Smooth muscle cell (in vitro differentiated cells): ENCODE data around the gene GTF2F1. TPM values are rescaled to one million over a fixed set of nuclear protein-coding genes. Genes with fewer than 3 reads are reported as not detected.

Source experiments
- DNase-seq: peaks from one replicate; lab custom pipeline; 2025; ENCODE audit not compliant: unreplicated experiment; lab: John Stamatoyannopoulos, UW
- H2AFZ ChIP-seq: fragments of 200-600 bp; sonication (generic); 2 replicates; pipeline ENCODE4 v1.6.0; 2016; ENCODE audit warnings: antibody characterized with exemption, low read depth, mild to moderate bottlenecking
- H3F3A ChIP-seq: fragments of 200-600 bp; sonication (generic); 2 replicates; pipeline ENCODE4 v1.6.0; 2017; ENCODE audit warnings: antibody characterized with exemption, low read depth
- H3K27ac ChIP-seq: fragments of 200-600 bp; sonication (generic); 2 replicates; pipeline ENCODE4 v1.5.1; 2016; ENCODE audit warnings: low read depth, mild to moderate bottlenecking
- H3K27me3 ChIP-seq: fragments of 200-600 bp; sonication (generic); 2 replicates; pipeline ENCODE4 v1.6.1; 2016; ENCODE audit warnings: low read depth, mild to moderate bottlenecking
- H3K36me3 ChIP-seq: fragments of 200-600 bp; sonication (generic); 2 replicates; pipeline ENCODE4 v1.5.1; 2016; ENCODE audit warnings: low read depth
- H3K4me1 ChIP-seq: fragments of 200-600 bp; sonication (generic); 2 replicates; pipeline ENCODE4 v1.5.1; 2016; ENCODE audit warnings: low read depth
- H3K4me2 ChIP-seq: fragments of 200-600 bp; sonication (generic); 2 replicates; pipeline ENCODE4 v1.6.0; 2016; ENCODE audit warnings: mild to moderate bottlenecking
- H3K4me3 ChIP-seq: fragments of 200-600 bp; sonication (generic); 2 replicates; pipeline ENCODE4 v1.5.1; 2016; ENCODE audit warnings: mild to moderate bottlenecking
- H3K79me2 ChIP-seq: fragments of 200-600 bp; sonication (generic); 2 replicates; pipeline ENCODE4 v1.6.0; 2016; ENCODE audit warnings: low read depth, mild to moderate bottlenecking
- H3K9ac ChIP-seq: fragments of 200-600 bp; sonication (generic); 2 replicates; pipeline ENCODE4 v1.6.0; 2016; ENCODE audit warnings: low read depth
- H3K9me3 ChIP-seq: fragments of 200-600 bp; sonication (generic); replicated peaks from 2 replicates; pipeline ENCODE4 v1.5.1; 2016; ENCODE audit warnings: low read depth
- H4K20me1 ChIP-seq: fragments of 200-600 bp; sonication (generic); 2 replicates; pipeline ENCODE4 v1.6.0; 2016; ENCODE audit warnings: low read depth
- WGBS: methylation state at CpG from one replicate; pipeline ENCODE4 v1.1.7; 2016; ENCODE audit warnings: low lambda C conversion rate; 5-methylcytosine and 5-hydroxymethylcytosine counted together
- polyA plus RNA-seq: library from polyadenylated mRNA; unstranded; fragments of >200 nt; fragmentation: Nextera tagmentation; extraction: Ambion mirVana; gene quantifications from 2 replicates; pipeline ENCODE4 v1.2.1, GENCODE V29; 2016
- total RNA-seq: library from RNA; depleted of rRNA; stranded (reverse); fragments of >200 nt; gene quantifications from 2 replicates; pipeline ENCODE4 v1.2.3, GENCODE V29; 2014
- TF ChIP-seq, protein P1 (sequence below): fragments of 200-600 bp; sonication (generic); IDR thresholded peaks from 2 replicates; pipeline ENCODE4 v1.5.1; 2017; ENCODE audit warnings: borderline replicate concordance, mild to moderate bottlenecking, antibody characterized with exemption; ENCODE audit not compliant: insufficient read depth, poor library complexity, severe bottlenecking

Gene GTF2F1
- total and polyA plus RNA-seq, 2 experiments from 2014 or later = 34.7 to 65.8 TPM

DNA sequence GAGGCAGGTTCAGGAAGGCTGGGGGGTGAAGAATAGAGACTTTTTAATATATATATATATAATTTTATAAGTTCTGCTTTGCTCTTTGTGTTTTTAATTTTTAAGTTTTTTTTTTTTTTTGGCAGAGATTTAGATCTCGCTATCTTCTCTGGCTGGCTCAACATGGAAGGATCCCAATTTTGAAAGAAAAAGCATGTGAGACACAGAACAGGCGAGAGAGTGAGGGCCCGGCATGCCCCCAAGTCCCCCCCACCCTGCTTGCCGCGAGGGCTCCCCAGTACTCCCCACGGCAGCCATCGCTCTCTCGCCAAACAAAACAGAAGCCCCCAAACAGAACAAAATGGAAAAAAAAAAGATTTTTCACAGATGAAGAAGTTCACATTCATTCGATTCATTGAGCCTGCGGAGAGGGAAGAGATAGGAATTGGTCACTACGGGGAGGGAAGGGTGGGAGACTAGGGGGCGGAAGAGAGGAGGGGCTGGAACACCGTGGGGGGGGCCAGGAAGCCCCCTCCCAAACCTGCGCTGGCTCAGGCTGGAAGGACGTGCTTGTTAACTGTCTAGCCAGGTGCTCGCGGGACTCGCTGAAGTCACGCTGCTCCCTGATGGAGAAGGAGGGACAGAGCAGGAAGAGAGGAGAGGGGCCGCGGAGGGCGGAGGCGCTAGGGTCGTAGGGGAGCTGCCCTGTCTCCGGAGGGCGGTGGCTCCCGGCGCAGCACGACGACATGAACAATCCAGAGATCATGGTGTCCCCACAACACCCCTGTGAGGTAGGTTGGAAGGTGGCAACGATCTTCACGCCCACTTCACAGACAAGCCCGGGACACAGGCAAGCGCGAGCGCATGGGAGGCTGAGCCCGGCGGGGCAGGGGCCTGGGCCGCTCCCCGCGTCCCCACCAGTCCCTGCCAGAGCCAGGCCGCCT lies 21.0 kb upstream of the GTF2F1 start:
- Histone ChIP-seq H3K4me3 (no peak overlapping the region), H3K9ac (no peak overlapping the region), H3K79me2 (no peaks in the 10 kb centered on the region), H3K27me3 (no peaks in the 10 kb centered on the region), H3K4me1 (no peaks in the 10 kb centered on the region), H3K9me3 (no peaks in the 10 kb centered on the region), H3K27ac (no peak overlapping the region), H3K36me3 (no peaks in the 10 kb centered on the region), H3F3A (no peaks in the 10 kb centered on the region), H2AFZ (no peak overlapping the region), H4K20me1 (peaks cover 20% of the 10 kb centered on the region), H3K4me2 (no peak overlapping the region)
- TF ChIP-seq, protein P1, sequence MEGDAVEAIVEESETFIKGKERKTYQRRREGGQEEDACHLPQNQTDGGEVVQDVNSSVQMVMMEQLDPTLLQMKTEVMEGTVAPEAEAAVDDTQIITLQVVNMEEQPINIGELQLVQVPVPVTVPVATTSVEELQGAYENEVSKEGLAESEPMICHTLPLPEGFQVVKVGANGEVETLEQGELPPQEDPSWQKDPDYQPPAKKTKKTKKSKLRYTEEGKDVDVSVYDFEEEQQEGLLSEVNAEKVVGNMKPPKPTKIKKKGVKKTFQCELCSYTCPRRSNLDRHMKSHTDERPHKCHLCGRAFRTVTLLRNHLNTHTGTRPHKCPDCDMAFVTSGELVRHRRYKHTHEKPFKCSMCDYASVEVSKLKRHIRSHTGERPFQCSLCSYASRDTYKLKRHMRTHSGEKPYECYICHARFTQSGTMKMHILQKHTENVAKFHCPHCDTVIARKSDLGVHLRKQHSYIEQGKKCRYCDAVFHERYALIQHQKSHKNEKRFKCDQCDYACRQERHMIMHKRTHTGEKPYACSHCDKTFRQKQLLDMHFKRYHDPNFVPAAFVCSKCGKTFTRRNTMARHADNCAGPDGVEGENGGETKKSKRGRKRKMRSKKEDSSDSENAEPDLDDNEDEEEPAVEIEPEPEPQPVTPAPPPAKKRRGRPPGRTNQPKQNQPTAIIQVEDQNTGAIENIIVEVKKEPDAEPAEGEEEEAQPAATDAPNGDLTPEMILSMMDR = no peak
- no peak for DNase-seq
- WGBS = 89% methylated on average over 37 of the region's 42 CpGs

DNA sequence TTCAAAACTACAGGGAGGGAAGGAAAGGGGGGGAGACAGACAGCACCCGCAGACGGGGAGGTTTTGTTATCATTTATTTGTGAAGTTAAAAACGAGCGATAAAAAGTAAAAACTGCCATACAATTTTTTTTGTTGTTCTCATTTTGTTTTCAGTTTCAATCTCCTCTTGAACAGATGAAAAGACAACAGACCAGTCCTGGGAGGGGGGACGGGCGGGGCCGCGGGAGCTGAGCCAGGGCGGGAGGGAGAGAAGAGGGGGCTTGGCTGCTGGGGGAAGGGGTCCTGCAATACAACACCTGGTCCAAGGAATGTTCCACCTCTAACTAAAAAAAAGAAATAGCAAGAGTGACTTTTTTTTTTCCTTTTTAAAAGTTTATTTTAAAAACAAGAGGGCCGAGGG lies 20.3 kb upstream of the GTF2F1 start:
- no peaks in the 10 kb centered on the region for H3K27me3 ChIP-seq
- TF ChIP-seq, protein P1 = no peak
- H3K9ac ChIP-seq = no peak overlapping the region
- H3K79me2 ChIP-seq = no peaks in the 10 kb centered on the region
- no peak overlapping the region for H3K27ac ChIP-seq
- DNase-seq = no peak
- no peak overlapping the region for H3K4me2 ChIP-seq
- peaks cover 13% of the 10 kb centered on the region for H4K20me1 ChIP-seq
- H3K4me1 ChIP-seq = no peaks in the 10 kb centered on the region
- H2AFZ ChIP-seq = no peak overlapping the region
- 95% methylated on average over 10 of the region's 10 CpGs for WGBS
- H3K9me3 ChIP-seq = no peaks in the 10 kb centered on the region
- no peaks in the 10 kb centered on the region for H3K36me3 ChIP-seq
- no peak overlapping the region for H3K4me3 ChIP-seq
- H3F3A ChIP-seq = no peaks in the 10 kb centered on the region

DNA sequence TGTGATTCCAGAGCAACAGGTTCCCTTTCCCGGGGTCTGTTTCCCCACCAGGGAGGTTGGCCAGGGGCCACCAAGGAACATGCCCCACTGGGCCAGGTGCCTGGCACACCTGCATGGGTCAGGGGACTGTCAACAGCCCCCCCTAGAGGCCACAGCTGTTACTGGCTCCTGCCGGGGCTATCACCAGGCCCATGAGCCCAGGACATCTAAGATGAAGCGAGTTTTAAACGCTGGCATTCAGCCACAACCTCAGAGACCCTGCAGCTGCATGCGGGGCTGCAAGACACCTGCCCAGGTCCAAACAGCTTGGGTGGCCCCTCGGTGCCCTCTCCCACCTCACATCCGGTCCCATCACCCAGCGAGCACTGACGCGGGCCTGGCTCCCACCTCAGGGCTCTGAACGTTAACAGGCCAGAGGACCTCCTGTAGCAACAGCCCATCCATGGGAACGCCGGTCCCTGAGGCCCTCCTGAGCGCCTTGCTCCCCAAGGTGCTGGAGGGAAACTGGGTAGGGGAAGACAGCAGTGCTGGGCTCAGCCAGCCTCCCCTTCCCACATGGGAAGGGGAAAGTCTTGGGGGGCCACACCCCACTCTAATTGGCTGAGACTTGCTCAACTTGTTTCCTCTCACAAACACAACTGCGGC lies 19.6 kb upstream of the GTF2F1 start:
- no peak overlapping the region for H2AFZ ChIP-seq
- H3K36me3 ChIP-seq = no peaks in the 10 kb centered on the region
- no peaks in the 10 kb centered on the region for H3K79me2 ChIP-seq
- DNase-seq = no peak
- peaks cover 6% of the 10 kb centered on the region for H4K20me1 ChIP-seq
- no peak overlapping the region for H3K4me2 ChIP-seq
- 79% methylated on average over 15 of the region's 15 CpGs for whole genome bisulfite sequencing
- H3K27ac ChIP-seq = no peak overlapping the region
- TF ChIP-seq, protein P1 = peak; percentile 42
- no peak overlapping the region for H3K9ac ChIP-seq
- no peaks in the 10 kb centered on the region for H3K4me1 ChIP-seq
- no peaks in the 10 kb centered on the region for H3K9me3 ChIP-seq
- no peaks in the 10 kb centered on the region for H3F3A ChIP-seq
- H3K27me3 ChIP-seq = no peaks in the 10 kb centered on the region
- no peak overlapping the region for H3K4me3 ChIP-seq
